Measurements from ENCODE around the gene TPM4.

TPM4 gene

DNA sequence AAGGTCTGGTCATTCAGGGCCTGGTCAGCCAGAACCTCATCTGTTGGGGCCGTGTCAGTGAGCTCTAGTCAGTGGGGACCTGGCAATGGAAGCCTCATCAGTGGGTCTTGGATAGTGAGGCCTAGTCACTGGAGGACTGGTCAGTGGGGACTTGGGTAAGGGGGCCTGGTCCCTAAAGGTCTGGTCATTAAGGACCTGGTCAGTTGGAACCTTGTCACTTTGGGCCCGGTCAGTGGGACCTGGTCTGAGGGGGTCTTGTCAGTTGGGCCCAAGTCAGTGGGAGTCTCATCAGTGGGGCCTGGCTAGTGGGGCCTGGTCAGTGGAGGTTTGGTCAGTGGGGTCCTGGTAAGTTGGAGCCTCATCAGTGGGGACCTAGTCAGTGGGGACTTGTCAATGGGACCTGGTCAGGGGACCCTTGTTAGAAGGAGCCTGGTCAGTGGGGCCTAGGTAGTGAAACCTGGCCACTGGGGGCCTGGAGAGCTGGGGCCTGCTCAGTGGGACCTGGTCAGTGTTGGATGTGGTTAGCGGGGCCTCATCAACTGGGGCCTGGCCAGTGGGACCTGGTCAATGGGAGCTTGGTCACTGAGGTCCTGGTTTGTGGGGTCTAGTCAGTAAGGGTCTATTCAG, 43.7 kb upstream of the TPM4 start:
- H3K27me3 ChIP-seq (replicated peaks; ENCODE audit: control insufficient read depth, insufficient read depth, low read length): no peaks in the 10 kb centered on the region; the same call in 1 of the 2 replicates
- DNase-seq (ENCODE audit: extremely low read depth, insufficient read length): no peak
- H3K4me3 ChIP-seq (replicated peaks; ENCODE audit: low read depth, low read length): no peak overlapping the region
- no peaks in the 10 kb centered on the region for H3K36me3 ChIP-seq (ENCODE audit: control insufficient read depth, insufficient read depth, low read length)
- TF ChIP-seq, protein P1, sequence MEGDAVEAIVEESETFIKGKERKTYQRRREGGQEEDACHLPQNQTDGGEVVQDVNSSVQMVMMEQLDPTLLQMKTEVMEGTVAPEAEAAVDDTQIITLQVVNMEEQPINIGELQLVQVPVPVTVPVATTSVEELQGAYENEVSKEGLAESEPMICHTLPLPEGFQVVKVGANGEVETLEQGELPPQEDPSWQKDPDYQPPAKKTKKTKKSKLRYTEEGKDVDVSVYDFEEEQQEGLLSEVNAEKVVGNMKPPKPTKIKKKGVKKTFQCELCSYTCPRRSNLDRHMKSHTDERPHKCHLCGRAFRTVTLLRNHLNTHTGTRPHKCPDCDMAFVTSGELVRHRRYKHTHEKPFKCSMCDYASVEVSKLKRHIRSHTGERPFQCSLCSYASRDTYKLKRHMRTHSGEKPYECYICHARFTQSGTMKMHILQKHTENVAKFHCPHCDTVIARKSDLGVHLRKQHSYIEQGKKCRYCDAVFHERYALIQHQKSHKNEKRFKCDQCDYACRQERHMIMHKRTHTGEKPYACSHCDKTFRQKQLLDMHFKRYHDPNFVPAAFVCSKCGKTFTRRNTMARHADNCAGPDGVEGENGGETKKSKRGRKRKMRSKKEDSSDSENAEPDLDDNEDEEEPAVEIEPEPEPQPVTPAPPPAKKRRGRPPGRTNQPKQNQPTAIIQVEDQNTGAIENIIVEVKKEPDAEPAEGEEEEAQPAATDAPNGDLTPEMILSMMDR (IDR thresholded peaks at IDR 0.05; ENCODE audit: insufficient read depth, low read length, poor library complexity, severe bottlenecking): no peak

DNA sequence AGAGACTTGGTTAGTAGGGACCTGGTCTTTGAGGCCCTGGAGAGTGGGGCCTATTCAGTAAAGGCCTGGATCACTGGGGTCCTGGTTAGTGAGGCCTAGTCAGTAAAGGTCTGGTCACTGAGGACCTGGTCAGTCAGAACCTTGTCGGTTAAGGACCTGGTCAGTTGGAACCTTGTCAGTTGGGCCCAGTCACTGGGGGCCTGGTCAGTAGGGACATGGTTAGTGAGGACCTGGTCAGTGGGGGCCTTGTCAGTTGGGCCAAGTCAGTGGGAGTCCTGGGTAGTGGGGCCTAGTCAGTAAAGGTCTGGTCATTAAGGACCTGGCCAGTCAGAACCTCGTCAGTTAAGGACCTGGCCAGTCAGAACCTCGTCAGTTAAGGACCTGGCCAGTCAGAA, 43.2 kb upstream of the TPM4 start:
- Histone ChIP-seq H3K27me3 (replicated peaks; ENCODE audit: control insufficient read depth, insufficient read depth, low read length) (no peaks in the 10 kb centered on the region; the same call in 1 of the 2 replicates), H3K4me3 (replicated peaks; ENCODE audit: low read depth, low read length) (no peak overlapping the region), H3K36me3 (ENCODE audit: control insufficient read depth, insufficient read depth, low read length) (no peaks in the 10 kb centered on the region)
- TF ChIP-seq, protein P1 (IDR thresholded peaks at IDR 0.05; ENCODE audit: insufficient read depth, low read length, poor library complexity, severe bottlenecking): no peak
- no peak for DNase-seq (ENCODE audit: extremely low read depth, insufficient read length)

DNA sequence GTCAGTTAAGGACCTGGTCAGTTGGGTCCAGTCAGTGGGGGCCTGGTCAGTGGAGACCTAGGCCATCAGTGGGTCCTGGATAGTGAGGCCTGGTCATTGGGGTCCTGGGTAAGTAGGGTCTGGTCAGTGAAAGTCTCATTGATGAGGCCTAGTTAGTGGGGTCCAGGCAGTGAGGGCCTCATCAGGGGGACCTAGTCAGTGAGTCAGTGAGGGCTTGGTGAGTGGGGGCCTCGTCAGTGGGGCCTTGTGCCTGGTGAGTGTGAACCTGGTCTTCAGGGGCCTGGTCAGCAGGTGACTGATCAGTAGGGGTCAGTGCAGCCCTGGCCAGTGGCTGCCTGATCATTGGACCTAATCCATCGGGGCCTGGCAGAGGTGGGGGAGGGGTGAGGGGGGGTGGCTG, 42.6 kb upstream of the TPM4 start:
- no peak for DNase-seq (ENCODE audit: extremely low read depth, insufficient read length)
- no peak overlapping the region for H3K4me3 ChIP-seq (replicated peaks; ENCODE audit: low read depth, low read length)
- TF ChIP-seq, protein P1 (IDR thresholded peaks at IDR 0.05; ENCODE audit: insufficient read depth, low read length, poor library complexity, severe bottlenecking): no peak
- H3K27me3 ChIP-seq (replicated peaks; ENCODE audit: control insufficient read depth, insufficient read depth, low read length): no peaks in the 10 kb centered on the region; the same call in none of the 2 replicates
- no peaks in the 10 kb centered on the region for H3K36me3 ChIP-seq (ENCODE audit: control insufficient read depth, insufficient read depth, low read length)

DNA sequence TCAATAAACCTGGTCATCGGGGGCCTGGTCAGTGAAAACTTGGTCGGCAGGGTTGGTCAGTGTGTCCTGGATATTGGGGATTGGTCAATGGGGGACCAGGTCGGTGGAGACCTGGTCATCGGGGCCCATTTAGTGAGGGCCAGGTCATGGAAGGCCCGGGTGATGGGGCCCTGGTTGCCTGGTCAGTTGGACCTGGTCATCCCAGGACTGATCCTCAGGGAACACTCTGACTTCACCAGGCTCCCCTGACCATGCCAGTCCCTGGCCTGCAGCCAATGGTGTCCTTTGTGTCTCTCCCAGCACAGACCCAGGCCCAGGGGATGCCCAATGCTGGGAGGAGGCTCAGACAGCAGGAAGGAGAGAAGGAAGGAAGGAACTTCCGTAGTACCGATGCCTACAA, 42.1 kb upstream of the TPM4 start:
- TF ChIP-seq, protein P1 (IDR thresholded peaks at IDR 0.05; ENCODE audit: insufficient read depth, low read length, poor library complexity, severe bottlenecking): no peak
- H3K4me3 ChIP-seq (replicated peaks; ENCODE audit: low read depth, low read length): no peak overlapping the region
- DNase-seq (ENCODE audit: extremely low read depth, insufficient read length): no peak
- no peaks in the 10 kb centered on the region; the same call in none of the 2 replicates for H3K27me3 ChIP-seq (replicated peaks; ENCODE audit: control insufficient read depth, insufficient read depth, low read length)
- no peaks in the 10 kb centered on the region for H3K36me3 ChIP-seq (ENCODE audit: control insufficient read depth, insufficient read depth, low read length)

DNA sequence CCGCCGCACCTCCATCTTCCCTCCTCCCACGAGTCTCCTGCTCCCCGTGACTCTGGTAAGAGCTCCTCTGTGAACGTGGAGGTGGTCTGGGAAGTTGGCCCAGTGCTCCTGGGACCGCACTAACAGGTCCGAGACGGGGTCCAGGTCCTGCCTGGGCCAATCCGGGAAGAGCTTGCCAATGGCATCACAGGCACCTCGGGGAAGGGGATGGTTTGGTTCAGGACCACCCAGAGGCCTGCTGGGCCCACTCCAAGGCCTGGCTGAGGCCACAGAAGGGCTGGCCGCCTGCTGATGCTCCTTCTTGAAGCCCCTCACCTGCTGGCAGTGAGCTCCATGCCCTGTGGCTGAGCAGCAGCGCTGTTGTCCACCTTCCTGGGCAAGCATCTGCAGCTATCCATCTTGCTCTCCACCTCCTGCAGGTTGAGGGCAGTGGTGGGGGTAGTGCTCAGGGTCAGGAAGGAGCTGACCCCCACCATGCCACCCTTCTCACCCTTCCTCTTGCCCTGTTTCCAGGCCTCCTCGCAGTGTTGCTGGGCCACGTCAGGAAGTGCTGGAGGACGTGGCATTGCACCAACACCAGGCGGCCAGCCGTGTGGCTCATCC, 41.2 kb upstream of the TPM4 start:
- TF ChIP-seq, protein P1 (IDR thresholded peaks at IDR 0.05; ENCODE audit: insufficient read depth, low read length, poor library complexity, severe bottlenecking): no peak
- no peak overlapping the region for H3K4me3 ChIP-seq (replicated peaks; ENCODE audit: low read depth, low read length)
- no peaks in the 10 kb centered on the region for H3K36me3 ChIP-seq (ENCODE audit: control insufficient read depth, insufficient read depth, low read length)
- DNase-seq (ENCODE audit: extremely low read depth, insufficient read length): no peak
- H3K27me3 ChIP-seq (replicated peaks; ENCODE audit: control insufficient read depth, insufficient read depth, low read length): no peaks in the 10 kb centered on the region; the same call in none of the 2 replicates

Data from GM06990 (cell line).